HG02623 (cell line): Measurements from ENCODE around the gene NTN5.
"Not testable (repeated sequence)": the region's sequence is repeated elsewhere in the genome, so short reads cannot be mapped to it uniquely, and the experiment has no call there.

ENCODE experiments used
- ATAC-seq: cut with Tn5 transposase; IDR thresholded peaks from one replicate; pipeline ENCODE4 v1.9.1; 2021; ENCODE audit warnings: moderate library complexity; ENCODE audit not compliant: unreplicated experiment

NTN5 gene

DNA sequence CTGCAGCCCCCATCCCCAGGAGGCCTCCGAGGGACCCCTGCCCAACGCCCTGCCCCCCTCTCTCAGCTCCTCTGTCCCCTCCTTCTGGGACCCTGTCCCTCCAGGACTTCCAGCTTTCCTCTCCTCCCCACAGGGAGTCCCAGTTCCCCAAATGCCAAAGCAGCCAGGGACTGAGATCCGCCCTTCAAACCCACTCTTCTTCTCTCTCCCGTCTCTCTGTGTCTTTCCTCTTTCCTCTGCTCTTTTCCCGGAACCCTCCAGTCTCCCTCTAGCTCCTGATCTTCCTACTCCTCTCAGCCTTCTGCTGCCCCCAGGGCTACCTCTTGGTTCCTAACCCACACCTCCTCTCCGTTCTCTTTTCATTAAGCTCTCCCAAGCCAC is 27.2 kb downstream of the NTN5 start:
- ATAC-seq: no peak

DNA sequence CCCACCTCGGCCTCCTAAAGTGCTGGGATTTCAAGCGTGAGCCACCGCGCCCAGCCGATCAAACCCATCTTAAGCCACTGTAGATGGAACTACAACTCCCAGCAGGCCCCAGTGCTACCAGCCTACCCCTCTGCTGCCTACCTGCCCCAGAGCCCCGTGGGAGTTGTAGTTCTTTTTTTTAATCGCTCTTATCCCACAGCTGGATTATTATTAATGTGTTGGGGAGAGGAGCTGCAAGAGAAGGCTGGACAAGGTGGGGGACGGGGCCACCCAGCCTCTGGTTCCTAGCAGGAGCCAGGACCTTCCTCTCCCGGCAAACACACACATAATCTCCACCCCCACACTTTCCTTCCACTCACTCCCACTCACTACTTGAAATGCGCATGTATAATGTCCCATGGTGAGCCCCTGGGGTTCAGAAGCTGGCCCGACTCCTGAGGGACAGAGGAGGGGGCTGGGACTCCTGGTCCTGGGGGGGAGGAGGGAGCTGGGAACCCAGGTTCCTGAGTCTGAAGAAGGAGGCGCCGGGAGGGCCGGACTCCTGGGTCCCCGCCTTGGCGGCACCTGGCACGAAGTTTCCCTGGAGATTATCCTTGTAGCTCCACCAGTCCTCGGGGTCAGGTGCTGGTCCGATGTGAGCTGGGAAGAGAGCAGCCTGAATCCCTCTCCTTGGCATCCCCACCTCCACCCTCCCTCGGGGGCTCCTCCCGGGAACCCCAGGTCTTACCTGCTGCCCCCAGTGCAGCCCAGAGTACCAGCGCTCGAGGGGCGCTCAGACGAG is 27.8 kb downstream of the NTN5 start:
- no peak for ATAC-seq

DNA sequence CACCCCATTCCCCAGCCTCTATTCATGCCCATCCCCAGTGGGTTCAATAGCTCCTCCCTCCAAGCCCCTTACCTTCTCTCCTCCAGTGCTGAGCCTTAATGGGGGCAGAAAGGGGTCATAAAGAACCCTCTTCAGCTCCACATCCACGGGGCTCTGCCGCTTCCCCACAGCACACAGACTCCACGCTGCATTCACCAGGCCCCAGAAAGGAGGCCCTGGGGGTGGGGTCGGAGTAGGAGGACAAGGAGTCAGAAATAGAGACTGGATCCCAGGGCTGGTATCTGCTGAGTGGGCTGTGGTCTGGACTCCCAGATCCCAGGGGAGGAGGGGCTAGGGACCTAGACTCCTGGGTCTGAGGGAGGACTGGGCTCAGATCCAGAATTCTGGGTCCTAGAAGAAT is 28.5 kb downstream of the NTN5 start:
- no peak for ATAC-seq

DNA sequence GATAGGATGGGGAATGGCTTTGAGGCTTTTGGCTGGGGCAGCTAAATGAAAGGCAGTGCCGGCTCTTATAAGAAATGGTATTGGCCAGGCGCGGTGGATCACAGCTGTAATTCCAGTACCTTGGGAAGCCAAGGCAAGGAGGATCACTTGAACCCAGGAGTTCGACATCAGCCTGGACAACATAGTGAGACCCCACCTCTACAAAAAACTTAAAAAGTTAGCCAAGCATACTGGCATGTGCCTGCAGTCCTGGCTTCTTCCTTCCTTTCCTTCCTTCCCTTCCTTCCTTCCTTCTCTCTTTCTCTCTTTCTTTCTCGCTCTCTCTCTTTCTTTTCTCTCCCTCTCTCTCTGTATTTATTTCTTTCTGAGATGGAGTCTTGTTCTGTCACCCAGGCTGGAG is 30.0 kb downstream of the NTN5 start:
- ATAC-seq: no peak

DNA sequence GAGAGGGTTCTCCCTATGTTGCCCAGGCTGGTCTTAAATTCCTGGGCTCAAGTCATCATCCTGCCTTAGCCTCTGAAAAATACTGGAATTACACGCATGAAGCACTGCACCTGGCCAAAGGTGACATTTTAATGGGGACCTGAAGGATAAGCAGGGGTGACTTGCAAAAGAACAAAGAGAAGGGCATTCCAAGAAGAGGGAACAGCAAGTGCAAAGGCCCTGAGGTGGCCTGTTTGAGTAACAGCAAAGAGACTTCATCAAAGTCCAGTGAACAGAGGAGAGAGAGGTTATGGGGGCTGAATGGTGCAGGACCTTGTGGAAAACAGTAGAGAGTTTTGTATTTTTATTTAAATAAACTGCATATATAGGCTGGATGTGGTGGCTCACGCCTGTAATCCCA is 31.0 kb downstream of the NTN5 start:
- no peak for ATAC-seq

DNA sequence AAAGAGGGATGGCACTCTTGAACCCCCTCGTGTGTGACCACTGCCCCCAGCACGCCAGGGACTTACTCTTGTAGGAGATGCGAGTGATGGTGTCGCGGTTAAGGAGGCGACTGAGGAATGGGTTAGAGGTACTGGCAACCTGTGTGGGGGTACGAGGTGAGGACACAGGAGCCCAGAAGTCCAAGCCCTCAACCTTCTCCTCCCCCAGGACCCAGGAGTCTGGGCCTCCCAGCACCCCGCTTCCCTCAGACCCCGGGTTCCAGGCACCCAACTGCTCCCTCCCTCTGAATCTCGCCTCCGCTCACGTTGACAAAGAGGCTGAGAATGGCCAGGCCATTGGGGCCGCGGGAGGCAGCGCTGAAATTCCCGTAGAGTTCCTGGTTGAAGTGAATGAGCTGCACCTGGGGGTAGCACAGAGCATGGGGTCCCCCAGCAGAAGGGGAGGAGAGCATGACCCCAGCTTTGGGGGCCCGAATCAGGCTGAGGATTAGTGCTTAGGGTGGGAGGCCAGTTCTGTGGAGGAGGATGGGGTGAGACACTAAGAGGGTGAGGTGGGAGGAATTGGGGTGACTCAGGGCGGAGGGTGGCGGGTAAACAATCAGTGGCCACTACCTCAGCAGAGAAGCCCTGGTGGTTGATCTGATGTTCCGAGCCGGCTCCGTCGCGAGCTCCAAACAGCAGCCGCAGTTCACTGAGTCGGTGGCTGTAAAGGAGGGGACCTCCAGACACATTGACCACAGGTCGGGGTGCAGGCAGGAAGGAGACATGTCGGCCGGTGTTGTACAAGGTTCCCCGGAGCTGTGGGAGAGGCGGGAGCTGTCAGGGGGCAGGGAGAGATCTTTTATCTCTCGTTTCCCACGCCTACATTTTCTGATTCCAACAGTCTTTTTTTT is 33.1 kb downstream of the NTN5 start:
- no peak for ATAC-seq

DNA sequence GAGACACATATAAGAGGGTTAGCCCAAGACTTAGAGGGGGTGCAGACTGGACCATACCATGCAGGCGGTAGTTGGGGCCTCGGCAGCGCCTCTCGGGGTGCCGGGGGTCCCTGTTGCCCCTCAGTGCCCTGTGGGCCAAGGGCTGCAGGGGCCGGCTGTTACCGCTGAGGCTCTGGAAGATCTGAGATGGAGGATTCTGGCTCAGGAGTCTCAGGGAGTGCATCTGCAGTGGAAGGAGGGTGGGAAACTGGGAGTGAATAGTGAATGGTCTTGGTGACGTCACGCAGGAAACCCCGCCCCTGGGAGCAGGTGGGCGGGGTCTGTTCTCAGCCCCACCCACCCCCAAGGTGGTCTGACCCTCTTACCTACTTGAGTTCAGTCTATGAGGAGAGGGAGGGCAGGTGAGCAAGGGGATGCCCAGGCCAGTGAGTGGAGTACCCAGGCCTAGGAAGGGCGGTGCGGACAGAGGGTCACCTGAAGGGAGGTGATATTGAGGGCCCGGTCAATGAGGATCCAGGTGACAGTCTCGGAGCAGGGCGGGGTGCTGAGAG is 33.9 kb downstream of the NTN5 start:
- no peak for ATAC-seq

DNA sequence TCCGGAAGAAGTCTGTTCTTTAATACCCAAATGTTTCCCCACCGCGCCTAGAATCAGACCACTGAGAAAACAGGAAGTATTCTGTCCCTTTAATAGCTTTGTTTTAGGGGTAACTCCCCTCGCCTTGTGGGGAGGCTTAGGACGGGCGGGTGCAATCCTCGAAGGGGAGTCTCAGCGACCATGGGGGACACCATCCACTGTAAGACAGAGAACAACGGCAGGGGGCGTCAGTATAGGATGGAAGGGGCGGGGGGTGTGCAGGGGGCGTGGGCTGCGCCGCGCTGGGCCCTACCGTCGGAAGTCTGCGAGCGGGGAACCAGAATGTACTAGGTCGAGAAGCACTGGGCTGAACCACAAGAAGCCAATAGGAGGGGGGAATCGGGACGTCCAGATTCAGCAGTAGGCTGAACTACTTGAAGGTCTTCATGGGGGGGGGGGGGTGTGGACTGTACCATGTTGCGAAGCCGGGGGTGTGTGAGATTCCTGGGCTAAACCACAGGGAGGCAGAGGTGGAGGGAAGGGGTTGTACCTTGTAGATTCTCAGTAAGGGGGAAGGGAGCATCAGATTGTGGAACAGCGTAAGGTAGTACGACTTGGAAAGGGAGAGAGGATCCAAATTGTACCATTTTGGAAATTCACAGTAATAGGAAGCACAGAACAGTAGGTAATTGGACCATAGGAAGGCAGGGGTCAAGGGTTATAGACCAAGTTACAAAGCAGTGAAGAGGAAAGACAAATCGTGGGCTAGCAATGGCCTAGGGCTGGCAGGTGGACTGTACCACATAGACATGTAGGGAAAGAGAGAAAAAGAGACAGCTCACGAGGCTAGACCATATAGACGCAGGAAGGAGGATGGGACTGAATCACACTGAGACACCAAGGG is 34.6 kb downstream of the NTN5 start:
- ATAC-seq: peak; percentile 8

DNA sequence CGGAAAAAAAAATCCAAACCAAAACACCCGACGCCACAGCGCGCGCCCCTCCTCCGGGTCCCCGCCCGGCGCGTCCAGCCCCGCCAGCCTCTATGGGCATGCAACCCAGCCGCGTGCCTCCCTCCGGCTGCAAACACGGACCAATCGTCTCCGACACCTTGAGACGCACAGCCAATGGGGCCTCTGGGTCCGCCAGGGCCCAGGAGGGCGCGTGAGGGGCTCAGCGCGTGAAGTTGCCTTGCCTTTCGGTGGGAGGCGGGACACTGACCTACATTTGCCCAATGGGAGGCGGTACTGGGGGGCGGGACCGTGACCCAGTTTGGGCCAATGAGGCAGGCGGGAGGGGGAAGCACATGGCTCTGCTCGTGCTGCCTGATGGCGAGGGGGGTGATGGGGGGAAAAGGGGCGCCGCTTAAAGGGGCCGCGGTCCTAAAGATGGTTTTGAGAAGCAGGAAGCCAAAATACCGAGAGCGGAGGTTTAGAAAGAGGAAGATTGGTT is 35.3 kb downstream of the NTN5 start:
- ATAC-seq: peak; percentile 65

DNA sequence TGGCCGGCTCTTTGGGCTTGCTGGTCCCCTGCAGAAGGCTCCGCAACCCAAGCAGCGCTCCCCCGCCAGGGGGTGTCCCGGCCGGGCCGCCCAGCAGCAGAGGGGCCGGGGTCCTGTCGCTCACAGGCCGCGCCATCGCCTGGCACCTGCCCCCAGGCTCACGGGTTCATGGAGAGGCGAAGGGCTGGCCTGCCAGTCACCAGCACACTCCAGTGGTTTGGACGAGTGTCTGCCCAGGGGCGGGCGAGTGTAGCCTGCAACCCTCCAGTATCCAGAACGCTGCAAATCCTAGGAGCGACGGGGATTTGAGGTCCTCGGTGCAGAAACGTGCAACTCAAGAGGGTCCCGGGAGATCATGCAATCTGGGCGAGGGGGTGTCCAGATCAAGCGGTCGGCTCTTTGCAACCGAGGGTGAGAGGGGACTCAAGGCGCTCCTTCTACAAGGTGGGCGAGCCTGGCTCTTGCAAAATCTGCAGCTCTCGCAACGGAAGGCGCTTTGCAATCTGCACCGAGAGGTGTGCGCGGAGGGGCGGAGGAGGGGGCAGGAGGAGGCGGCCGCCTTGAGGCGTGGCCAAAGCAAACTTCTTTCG is 35.9 kb downstream of the NTN5 start, which contains the start of gene DBP:
Gene DBP (minus strand): TSS at position 521 of the 590 bp plus-strand sequence. CDS start 385 bp downstream, at position 136.
- ATAC-seq: no peak

DNA sequence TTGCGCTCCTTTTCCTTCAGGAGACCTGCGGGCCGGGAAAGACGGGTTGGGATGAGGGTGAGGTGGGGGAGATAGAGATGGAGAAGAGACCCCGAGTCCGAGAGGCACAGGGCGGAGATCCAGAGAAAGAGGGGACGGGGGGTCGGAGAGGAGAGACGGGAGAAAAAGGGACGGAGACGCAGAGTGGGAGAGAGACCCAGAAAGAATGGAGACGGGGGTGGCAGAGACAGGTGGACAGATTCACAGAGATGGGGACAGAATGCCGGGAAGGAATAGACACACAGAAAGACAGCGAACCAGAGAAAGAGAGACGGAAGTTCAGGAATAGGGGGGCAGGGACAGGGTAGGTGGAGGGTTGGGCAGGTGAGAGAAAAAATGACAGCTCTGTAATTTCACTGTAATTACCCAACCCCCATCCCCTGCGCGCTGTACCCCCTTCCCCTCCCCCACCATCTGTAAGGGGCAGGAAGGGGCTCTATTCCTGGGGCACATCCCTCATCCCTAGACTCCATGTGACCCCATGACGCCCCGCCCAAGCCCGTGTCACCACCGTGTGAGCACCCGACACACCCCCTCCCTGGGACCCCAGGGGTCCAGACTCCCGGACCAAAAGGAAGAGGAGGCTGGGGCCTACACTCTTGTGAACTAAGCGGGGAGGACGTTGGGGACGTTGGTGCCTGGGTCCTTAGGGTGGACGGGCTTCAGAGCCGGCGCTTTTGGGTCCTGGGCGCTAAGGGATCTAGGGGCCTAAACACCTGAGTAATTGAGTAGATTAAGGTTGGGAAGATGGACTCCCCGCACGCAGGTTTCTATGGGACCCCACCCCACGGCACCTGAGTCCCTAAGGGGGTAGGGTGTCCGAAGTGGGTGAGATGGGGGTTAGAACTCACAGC is 36.6 kb downstream of the NTN5 start:
- no peak for ATAC-seq

DNA sequence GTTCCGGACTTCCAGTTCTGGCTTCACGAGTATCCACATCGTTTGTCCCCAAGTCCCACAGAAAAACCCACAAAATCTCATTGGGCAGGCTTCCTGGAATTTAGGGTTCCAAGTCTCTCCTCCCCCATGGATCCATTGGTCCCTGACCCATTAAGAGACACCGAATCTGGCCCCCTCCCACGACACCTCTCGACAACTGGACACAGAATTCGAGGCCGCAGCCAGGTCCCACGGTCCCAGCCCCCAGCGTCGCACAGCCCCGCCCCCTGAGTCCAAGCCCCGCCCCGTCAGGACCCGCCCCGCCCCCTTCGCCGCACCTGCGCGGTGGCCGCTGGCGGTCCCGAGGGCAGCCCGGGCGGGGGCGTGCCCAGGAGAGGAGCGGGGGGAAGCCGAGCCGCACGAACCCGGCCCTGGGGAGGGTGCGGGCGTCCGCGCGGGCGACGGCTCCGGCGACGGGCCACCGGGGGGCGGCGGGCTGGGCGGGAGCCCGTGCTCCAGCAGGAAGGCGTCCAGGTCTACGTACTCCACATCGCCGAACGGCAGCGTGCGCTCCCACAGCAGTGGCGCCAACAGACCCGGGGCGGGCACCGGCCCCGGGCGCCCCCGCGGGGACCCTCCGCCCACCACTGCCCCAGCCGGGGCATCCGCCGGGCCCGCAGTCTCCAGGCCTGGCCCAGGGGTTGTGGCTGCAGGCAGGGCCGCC is 37.4 kb downstream of the NTN5 start:
- no peak for ATAC-seq

DNA sequence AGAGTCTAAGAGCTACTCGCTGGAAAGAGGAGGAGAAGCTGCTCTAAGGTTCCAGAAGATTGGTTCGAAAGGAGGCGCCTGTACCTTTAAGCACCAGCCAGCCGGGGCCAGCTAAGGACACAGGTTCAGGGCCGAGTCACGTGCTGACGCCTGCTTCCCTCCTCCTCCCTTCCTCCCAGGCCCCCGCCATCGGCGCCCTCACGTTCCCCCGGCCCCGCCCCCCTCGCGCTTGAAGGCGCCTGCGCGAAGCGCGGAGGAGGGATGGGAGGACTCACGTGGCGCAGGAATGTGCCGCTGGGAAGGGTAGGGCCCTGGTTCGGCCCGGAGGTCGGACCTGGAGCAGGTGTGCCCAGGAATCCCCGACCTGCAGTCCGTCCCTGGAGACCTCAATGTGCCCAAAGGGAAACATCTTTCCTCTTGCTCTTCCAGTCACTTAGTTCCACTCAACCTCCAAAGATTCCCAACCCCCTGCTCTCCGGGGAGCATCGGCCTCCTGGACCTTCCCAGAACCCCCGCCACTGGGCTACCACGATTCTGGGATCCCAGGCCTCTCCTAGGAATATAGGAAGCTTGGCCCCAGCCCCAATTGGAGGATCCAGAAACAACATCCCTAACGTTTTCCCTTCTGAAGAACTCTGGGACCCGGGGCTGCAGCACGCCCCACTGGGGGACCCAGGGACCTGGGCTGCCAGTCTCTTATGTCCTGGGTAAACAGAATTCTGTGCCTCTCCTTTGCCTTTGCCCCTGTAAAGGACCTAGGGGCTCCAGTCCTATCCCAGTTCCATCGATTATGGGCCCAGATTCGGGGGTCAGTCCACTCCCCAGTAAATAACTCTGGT is 38.2 kb downstream of the NTN5 start:
- ATAC-seq: peak; percentile 28

DNA sequence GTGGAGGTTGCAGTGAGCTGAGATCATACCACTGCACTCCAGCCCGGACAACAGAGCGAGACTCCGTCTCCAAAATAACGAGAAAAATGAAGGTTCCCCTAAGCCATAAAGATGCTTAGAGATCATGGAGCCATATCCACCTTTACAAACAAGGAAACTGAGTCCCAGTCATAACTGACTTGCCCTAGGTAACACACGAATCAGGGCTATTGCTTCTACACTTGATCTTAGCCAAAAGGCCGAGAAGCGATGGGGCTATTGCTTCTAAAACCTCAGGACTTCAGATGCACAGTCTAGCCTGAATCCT is 38.8 kb downstream of the NTN5 start:
- ATAC-seq: no peak

DNA sequence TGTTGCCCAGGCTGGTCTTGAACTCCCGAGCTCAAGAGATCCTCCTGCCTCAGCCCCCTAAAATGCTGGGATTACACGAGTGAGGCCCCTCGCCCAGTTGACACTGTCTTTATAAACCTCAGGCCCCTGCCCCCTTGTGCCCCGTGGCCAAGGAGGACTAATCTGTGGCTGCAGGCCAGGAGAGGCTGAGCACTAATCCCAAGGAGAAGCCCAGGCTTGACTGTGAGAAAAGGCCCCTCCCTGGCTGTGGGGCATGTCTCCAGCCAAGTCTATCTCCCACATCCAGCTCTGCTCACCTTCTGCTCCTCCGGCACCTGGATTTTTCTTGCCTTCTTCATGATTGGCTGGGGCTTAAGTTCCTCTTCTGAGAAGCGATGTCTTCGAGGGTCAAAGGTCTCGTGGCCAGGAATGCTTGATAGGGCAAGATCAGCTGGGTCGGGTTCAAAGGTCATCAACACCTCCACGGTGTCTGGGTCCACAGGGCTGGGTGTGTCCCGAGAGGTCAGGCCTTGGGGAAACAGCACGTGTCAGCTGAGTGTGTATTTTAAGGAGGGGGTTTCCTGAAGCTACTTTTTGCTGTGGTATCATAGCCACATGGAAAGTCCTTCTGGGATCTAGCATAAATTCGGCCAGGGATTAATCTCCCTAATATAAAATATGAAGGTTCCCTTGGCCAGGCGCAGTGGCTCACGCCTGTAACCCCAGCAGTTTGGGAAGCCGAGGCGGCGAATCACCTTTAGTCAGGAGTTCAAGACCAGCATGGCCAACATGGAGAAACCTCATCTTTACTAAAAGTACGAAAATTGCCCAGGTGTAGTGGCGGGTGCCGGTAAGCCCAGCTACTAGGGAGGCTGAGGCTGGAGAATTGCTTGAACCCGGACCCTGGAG is 39.4 kb downstream of the NTN5 start:
- ATAC-seq: no peak

DNA sequence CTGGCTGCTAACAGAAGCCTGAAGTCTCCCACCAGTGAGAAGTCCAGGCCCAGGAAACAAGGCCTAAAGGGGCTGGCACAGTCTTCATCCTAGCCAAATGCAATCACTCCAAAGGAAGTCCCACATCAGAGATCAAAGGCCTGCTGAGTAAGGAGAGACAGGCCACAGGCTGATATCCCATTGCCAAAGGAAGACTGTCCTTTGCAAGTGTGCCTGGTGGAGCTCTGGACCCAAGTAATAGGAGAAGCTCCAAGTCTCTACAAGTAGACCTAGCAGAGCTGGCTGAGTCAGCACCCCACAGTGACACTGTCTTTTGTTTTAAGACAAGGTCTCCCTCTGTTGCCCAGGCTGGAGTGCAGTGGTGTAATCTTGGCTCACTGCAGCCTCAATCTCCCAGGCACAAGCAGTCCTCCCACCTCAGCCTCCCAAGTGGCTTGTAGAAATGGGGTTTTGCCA is 40.1 kb downstream of the NTN5 start:
- no peak for ATAC-seq

DNA sequence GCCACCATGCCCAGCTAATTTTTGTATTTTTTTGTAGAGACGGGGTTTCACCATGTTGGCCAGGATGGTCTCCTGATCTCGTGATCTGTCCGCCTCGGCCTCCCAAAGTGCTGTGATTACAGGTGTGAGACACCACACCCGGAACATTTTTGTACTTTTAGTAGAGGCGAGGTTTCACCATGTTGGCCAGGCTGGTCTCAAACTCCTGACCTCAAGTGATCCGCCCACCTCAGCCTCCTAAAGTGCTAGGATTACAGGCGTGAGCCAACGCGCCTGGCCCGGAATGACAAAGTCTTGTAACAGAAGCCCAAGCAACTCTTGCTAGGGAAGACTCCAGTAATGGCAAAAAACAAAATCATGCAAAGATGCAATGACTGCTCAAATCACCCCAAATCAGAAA is 40.5 kb downstream of the NTN5 start:
- ATAC-seq: not testable (repeated sequence)
